Measurements from ENCODE around the gene ZNF142. TPM values are rescaled to one million over a fixed set of nuclear protein-coding genes. Genes with fewer than 3 reads are reported as not detected.

ZNF142 gene
- total RNA-seq, 2 donors from 2014 or later: 17.9 to 19.5 TPM

- DNase-seq: no peak
- intact Hi-C loops (cut with DNase I, micrococcal nuclease): no loop called here
- ATAC-seq: no peak
These were observed 54.0 kb downstream of the ZNF142 start for GRCh38 chr2:218605432-218605831.

Other genes starting within 250 kb of the ZNF142 start
- 100 to 1,000 TPM; 441 to 488 TPM for gene VIL1, start 240.5 kb downstream of the ZNF142 start, total RNA-seq
- 10 to 100 TPM in 1 of 2 donors, 1 to 10 TPM in 1; 9.3 to 14.6 TPM for gene USP37, start 91.3 kb downstream of the ZNF142 start, total RNA-seq
- 10 to 100 TPM; 32.7 to 39.1 TPM for gene CNOT9, start 90.8 kb downstream of the ZNF142 start, total RNA-seq
- 1 to 10 TPM; 1.0 to 3.8 TPM for gene PLCD4, start 51.7 kb downstream of the ZNF142 start, total RNA-seq
- gene BCS1L, start 60 bp upstream of the ZNF142 start, total RNA-seq: 10 to 100 TPM; 29.5 to 30.2 TPM
- gene RNF25, start 12.4 kb upstream of the ZNF142 start, total RNA-seq: 10 to 100 TPM; 14.6 to 14.9 TPM
- gene STK36, start 12.5 kb upstream of the ZNF142 start, total RNA-seq: 10 to 100 TPM; 21.3 to 25.6 TPM
- gene TTLL4, start 51.2 kb upstream of the ZNF142 start, total RNA-seq: 10 to 100 TPM; 17.6 to 25.4 TPM
- gene CYP27A1, start 122.5 kb upstream of the ZNF142 start, total RNA-seq: 10 to 100 TPM; 28.1 to 52.7 TPM
- not detected for gene PRKAG3, start 172.2 kb upstream of the ZNF142 start, total RNA-seq
- gene WNT6, start 200.2 kb upstream of the ZNF142 start, total RNA-seq: under 1 TPM; 0.43 to 0.92 TPM
- gene WNT10A, start 221.2 kb upstream of the ZNF142 start, total RNA-seq: 1 to 10 TPM in 1 of 2 donors, under 1 TPM in 1; 0.31 to 1.9 TPM

Measured in left colon (tissue), 2 donors.